ENCODE data around the gene IGF1. TPM values are rescaled to one million over a fixed set of nuclear protein-coding genes. Genes with fewer than 3 reads are reported as not detected.

The IGF1 gene
- total RNA-seq, 1 experiment from 2014 or later, result not detected

DNA sequence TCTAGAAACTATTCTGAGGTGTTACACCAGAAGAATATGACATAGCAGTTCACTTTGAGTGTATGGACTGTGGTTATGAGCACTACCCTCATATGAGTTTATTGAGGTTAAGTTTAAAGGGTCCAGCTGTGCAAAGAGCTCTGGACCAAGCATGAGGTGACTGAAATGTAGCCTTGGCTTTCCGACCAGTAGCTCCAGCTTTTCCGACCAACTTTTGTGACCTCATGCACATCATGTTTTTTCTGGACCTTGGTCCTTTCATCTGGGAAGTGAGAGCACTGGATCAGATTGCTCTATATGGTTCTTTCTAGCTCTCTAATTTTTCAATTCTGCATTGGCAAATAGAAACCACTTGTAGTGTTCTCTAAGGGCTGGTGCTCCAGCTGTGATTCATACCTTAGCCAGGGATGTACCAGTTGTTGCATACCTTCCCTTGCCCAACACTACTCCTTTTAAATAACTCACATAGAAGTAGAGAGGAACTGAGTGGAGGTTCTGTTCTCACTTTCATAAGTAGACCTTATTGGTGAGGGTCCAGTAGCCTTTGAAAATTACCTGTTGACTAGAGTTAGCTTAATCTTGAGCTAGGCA lies 16.6 kb downstream of the IGF1 start:
- POLR2A ChIA-PET, result no interaction called here
- Mint-ChIP-seq H3K9me3 (no peaks in the 10 kb centered on the region), H3K4me3 (no peak overlapping the region), H3K36me3 (no peaks in the 10 kb centered on the region), H3K27me3 (ENCODE audit: low read depth) (no peaks in the 10 kb centered on the region), H3K27ac (no peak overlapping the region), H3K4me1 (peaks cover 20% of the 10 kb centered on the region)
- DNase-seq (ENCODE audit: low spot score) (no peak), ATAC-seq (no peak)
- CTCF ChIA-PET, result interaction anchor here (1.4 kb wide), 1 partner anchor 15 kb away, joined by 4 read pairs; no protein-coding TSS in a partner anchor
- TF ChIP-seq, protein P1, sequence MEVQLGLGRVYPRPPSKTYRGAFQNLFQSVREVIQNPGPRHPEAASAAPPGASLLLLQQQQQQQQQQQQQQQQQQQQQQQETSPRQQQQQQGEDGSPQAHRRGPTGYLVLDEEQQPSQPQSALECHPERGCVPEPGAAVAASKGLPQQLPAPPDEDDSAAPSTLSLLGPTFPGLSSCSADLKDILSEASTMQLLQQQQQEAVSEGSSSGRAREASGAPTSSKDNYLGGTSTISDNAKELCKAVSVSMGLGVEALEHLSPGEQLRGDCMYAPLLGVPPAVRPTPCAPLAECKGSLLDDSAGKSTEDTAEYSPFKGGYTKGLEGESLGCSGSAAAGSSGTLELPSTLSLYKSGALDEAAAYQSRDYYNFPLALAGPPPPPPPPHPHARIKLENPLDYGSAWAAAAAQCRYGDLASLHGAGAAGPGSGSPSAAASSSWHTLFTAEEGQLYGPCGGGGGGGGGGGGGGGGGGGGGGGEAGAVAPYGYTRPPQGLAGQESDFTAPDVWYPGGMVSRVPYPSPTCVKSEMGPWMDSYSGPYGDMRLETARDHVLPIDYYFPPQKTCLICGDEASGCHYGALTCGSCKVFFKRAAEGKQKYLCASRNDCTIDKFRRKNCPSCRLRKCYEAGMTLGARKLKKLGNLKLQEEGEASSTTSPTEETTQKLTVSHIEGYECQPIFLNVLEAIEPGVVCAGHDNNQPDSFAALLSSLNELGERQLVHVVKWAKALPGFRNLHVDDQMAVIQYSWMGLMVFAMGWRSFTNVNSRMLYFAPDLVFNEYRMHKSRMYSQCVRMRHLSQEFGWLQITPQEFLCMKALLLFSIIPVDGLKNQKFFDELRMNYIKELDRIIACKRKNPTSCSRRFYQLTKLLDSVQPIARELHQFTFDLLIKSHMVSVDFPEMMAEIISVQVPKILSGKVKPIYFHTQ (CRISPR knock-in tag; IDR thresholded peaks at IDR 0.05), result no peak
- TF ChIP-seq, protein P2, sequence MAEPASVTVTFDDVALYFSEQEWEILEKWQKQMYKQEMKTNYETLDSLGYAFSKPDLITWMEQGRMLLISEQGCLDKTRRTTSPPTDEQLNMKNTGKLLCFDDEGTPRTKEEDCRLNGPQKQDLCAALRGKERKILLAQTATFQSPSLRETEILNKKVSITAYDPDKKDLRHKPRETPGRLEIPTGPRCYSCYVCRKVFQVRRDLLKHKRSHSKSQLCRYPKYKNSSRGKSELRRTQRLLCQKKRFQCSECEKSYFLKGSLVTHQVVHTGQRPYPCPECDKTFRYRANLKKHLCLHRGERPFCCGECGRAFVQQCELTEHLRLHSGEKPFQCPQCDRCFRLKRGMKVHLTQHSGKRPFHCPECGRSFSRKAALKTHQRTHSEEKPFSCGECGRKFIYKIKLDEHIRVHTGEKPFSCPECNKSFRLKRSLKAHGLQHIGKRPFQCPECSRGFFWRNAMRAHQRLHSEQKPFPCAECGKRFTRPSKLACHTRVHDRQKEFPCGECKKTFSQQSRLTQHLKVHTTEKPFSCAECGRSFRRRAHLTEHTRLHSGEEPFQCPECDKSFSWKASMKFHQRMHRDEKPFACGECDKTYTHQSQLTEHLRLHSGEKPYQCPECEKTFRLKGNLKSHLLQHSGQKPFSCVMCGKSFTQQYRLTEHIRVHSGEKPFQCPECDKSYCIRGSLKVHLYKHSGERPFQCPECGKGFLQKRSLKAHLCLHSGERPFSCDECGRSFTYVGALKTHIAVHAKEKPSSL (CRISPR knock-in tag; conservative IDR thresholded peaks at IDR 0.05), result no peak
- TF ChIP-seq CREM (CRISPR knock-in tag; IDR thresholded peaks at IDR 0.05), result no peak
- no peak for TF ChIP-seq SMAD4 (CRISPR knock-in tag; IDR thresholded peaks at IDR 0.05)
- no peak for TF ChIP-seq ZNF416 (CRISPR knock-in tag; IDR thresholded peaks at IDR 0.05)
- no peak for TF ChIP-seq ZNF121 (CRISPR knock-in tag; IDR thresholded peaks at IDR 0.05)

DNA sequence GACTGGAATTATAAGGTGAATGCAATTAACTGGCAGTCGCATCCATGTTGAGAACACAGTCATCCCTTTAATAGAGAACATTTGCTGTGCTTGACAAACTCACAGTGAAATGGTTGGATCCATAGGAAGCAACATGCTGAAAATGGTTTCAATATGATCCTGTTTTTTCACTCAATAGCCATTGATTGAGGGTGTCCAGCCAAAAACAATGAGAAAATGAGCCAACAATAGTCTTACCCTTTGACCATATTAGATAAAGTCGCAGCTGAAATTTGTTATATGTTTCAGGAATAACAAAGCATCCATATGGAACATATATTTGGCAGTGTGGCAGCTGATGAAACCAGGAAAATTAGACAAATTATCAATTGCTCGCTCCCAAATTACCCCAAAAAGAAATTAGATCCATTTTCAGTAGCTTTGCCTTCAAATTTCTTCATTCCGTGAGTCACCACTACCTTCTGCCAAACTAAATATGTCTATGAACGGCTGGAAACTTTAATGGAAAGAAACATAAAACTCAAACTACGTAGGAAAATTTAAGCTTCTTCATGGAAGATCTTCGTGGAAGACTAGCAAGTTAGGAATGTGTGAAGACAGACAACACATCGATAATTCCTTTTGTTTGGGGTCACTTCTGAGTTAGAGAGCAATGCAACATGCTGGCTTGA lies 17.4 kb downstream of the IGF1 start:
- Mint-ChIP-seq H3K4me3 (no peak overlapping the region), H3K36me3 (no peaks in the 10 kb centered on the region), H3K27me3 (ENCODE audit: low read depth) (no peaks in the 10 kb centered on the region), H3K9me3 (no peaks in the 10 kb centered on the region), H3K27ac (no peak overlapping the region), H3K4me1 (peaks cover 27% of the 10 kb centered on the region)
- DNase-seq (ENCODE audit: low spot score), result no peak
- no peak for ATAC-seq
- ChIA-PET POLR2A (no interaction called here), CTCF (interaction anchor here (1.4 kb wide), 1 partner anchor 16 kb away, joined by 4 read pairs; no protein-coding TSS in a partner anchor)
- TF ChIP-seq, protein P1 (CRISPR knock-in tag; IDR thresholded peaks at IDR 0.05), result no peak
- TF ChIP-seq NFE2L1 (CRISPR knock-in tag; IDR thresholded peaks at IDR 0.05) (no peak), CBFB (CRISPR knock-in tag; IDR thresholded peaks at IDR 0.05; ENCODE audit: low read depth) (no peak), ZBTB21 (CRISPR knock-in tag; IDR thresholded peaks at IDR 0.05; ENCODE audit: borderline replicate concordance) (no peak), FOXJ3 (CRISPR knock-in tag; IDR thresholded peaks at IDR 0.05; ENCODE audit: borderline replicate concordance) (no peak), ZNF396 (CRISPR knock-in tag; IDR thresholded peaks at IDR 0.05; ENCODE audit: borderline replicate concordance) (no peak), ZNF232 (CRISPR knock-in tag; IDR thresholded peaks at IDR 0.05) (no peak), NFATC4 (CRISPR knock-in tag; IDR thresholded peaks at IDR 0.05) (no peak), ZNF219 (CRISPR knock-in tag; IDR thresholded peaks at IDR 0.05; ENCODE audit: borderline replicate concordance) (no peak), GRHL2 (CRISPR knock-in tag; IDR thresholded peaks at IDR 0.05; ENCODE audit: insufficient replicate concordance, severe bottlenecking) (no peak), SMAD4 (CRISPR knock-in tag; IDR thresholded peaks at IDR 0.05) (no peak), JAZF1 (CRISPR knock-in tag; IDR thresholded peaks at IDR 0.05) (no peak), FOXP1 (CRISPR knock-in tag; IDR thresholded peaks at IDR 0.05; ENCODE audit: borderline replicate concordance) (no peak), HMGA2 (CRISPR knock-in tag; IDR thresholded peaks at IDR 0.05) (no peak)
- TF ChIP-seq, protein P3, sequence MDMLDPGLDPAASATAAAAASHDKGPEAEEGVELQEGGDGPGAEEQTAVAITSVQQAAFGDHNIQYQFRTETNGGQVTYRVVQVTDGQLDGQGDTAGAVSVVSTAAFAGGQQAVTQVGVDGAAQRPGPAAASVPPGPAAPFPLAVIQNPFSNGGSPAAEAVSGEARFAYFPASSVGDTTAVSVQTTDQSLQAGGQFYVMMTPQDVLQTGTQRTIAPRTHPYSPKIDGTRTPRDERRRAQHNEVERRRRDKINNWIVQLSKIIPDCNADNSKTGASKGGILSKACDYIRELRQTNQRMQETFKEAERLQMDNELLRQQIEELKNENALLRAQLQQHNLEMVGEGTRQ (CRISPR knock-in tag; IDR thresholded peaks at IDR 0.05), result no peak
- TF ChIP-seq, protein P4, sequence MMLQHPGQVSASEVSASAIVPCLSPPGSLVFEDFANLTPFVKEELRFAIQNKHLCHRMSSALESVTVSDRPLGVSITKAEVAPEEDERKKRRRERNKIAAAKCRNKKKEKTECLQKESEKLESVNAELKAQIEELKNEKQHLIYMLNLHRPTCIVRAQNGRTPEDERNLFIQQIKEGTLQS (CRISPR knock-in tag; conservative IDR thresholded peaks at IDR 0.05), result no peak
- TF ChIP-seq, protein P5, sequence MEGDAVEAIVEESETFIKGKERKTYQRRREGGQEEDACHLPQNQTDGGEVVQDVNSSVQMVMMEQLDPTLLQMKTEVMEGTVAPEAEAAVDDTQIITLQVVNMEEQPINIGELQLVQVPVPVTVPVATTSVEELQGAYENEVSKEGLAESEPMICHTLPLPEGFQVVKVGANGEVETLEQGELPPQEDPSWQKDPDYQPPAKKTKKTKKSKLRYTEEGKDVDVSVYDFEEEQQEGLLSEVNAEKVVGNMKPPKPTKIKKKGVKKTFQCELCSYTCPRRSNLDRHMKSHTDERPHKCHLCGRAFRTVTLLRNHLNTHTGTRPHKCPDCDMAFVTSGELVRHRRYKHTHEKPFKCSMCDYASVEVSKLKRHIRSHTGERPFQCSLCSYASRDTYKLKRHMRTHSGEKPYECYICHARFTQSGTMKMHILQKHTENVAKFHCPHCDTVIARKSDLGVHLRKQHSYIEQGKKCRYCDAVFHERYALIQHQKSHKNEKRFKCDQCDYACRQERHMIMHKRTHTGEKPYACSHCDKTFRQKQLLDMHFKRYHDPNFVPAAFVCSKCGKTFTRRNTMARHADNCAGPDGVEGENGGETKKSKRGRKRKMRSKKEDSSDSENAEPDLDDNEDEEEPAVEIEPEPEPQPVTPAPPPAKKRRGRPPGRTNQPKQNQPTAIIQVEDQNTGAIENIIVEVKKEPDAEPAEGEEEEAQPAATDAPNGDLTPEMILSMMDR (IDR thresholded peaks at IDR 0.05), result no peak
- TF ChIP-seq, protein P6, sequence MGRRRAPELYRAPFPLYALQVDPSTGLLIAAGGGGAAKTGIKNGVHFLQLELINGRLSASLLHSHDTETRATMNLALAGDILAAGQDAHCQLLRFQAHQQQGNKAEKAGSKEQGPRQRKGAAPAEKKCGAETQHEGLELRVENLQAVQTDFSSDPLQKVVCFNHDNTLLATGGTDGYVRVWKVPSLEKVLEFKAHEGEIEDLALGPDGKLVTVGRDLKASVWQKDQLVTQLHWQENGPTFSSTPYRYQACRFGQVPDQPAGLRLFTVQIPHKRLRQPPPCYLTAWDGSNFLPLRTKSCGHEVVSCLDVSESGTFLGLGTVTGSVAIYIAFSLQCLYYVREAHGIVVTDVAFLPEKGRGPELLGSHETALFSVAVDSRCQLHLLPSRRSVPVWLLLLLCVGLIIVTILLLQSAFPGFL (CRISPR knock-in tag; IDR thresholded peaks at IDR 0.05; ENCODE audit: borderline replicate concordance), result no peak

Data from WTC11 (cell line).